ENCODE measurements around the gene UBASH3A. TPM values are rescaled to one million over a fixed set of nuclear protein-coding genes. Genes with fewer than 3 reads are reported as not detected.

The UBASH3A gene
- total RNA-seq, 1 donor from 2014 or later, result 6.4 TPM

GRCh38 chr21:42429021-42429420, 25.3 kb downstream of the UBASH3A start:
- Histone ChIP-seq H3K4me1 (no peaks in the 10 kb centered on the region), H3K27ac (no peak overlapping the region), H3K36me3 (no peaks in the 10 kb centered on the region), H3K9me3 (peaks cover 4% of the 10 kb centered on the region), H3K4me3 (no peak overlapping the region), H3K27me3 (no peaks in the 10 kb centered on the region)
- no peak for DNase-seq (ENCODE audit: extremely low spot score in 2 of 2)
- intact Hi-C loops (cut with DNase I), result no loop called here
- no peak for TF ChIP-seq POLR2AphosphoS5 (IDR thresholded peaks at IDR 0.05; ENCODE audit: insufficient read depth in 1 of 2, low read depth in 1 of 2)
- TF ChIP-seq CTCF (IDR thresholded peaks at IDR 0.05), result no peak
- TF ChIP-seq POLR2A (IDR thresholded peaks at IDR 0.05), result no peak

GRCh38 chr21:42429856-42430255, 26.2 kb downstream of the UBASH3A start:
- no peak overlapping the region for H3K4me3 ChIP-seq

DNA sequence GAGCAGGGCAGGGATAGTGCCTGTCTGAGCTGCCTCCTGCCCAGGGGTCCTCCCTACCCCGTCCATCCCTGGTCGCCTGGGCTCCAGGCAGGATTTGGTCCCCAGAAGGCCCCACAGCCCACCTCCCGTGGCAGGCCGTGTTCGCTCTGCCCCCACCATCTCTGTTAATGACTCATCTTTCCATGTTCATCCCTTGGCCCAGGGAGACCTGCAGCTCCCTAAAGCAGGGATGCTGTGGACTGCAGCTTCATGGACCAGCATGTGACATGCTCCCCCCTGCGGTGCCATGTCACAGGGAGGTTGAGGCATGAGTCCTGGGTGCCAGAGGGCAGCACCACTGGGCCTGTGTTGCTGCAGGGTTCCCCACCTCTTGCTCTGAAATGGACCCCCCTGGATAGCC, 26.8 kb downstream of the UBASH3A start:
- TF ChIP-seq POLR2A (IDR thresholded peaks at IDR 0.05), result no peak
- no peak for TF ChIP-seq CTCF (IDR thresholded peaks at IDR 0.05)
- H3K27ac ChIP-seq, result no peak overlapping the region
- H3K4me3 ChIP-seq, result no peak overlapping the region
- DNase-seq (ENCODE audit: extremely low spot score in 2 of 2), result no peak
- intact Hi-C loops (cut with DNase I), result no loop called here
- peaks cover 4% of the 10 kb centered on the region for H3K9me3 ChIP-seq
- no peaks in the 10 kb centered on the region for H3K4me1 ChIP-seq
- no peaks in the 10 kb centered on the region for H3K27me3 ChIP-seq
- no peaks in the 10 kb centered on the region for H3K36me3 ChIP-seq

More at GRCh38 chr21:42429856-42430255, 26.2 kb downstream of the UBASH3A start:
- no peak overlapping the region for H3K27ac ChIP-seq
- H3K36me3 ChIP-seq, result no peaks in the 10 kb centered on the region
- no peak for DNase-seq (ENCODE audit: extremely low spot score in 2 of 2)
- H3K27me3 ChIP-seq, result no peaks in the 10 kb centered on the region
- TF ChIP-seq POLR2AphosphoS5 (IDR thresholded peaks at IDR 0.05; ENCODE audit: insufficient read depth in 1 of 2, low read depth in 1 of 2) (no peak), POLR2A (IDR thresholded peaks at IDR 0.05) (no peak), CTCF (IDR thresholded peaks at IDR 0.05) (no peak)
- intact Hi-C loops (cut with DNase I), result no loop called here
- peaks cover 4% of the 10 kb centered on the region for H3K9me3 ChIP-seq
- no peaks in the 10 kb centered on the region for H3K4me1 ChIP-seq

GRCh38 chr21:42431196-42431595, 27.5 kb downstream of the UBASH3A start:
- Histone ChIP-seq H3K4me1 (no peaks in the 10 kb centered on the region), H3K27ac (no peak overlapping the region), H3K9me3 (peaks cover 4% of the 10 kb centered on the region), H3K4me3 (no peak overlapping the region), H3K27me3 (no peaks in the 10 kb centered on the region), H3K36me3 (no peaks in the 10 kb centered on the region)
- TF ChIP-seq POLR2AphosphoS5 (IDR thresholded peaks at IDR 0.05; ENCODE audit: insufficient read depth in 1 of 2, low read depth in 1 of 2) (no peak), POLR2A (IDR thresholded peaks at IDR 0.05) (no peak), CTCF (IDR thresholded peaks at IDR 0.05) (no peak)
- no peak for DNase-seq (ENCODE audit: extremely low spot score in 2 of 2)
- intact Hi-C loops (cut with DNase I), result no loop called here

- no peaks in the 10 kb centered on the region for H3K36me3 ChIP-seq
- DNase-seq (ENCODE audit: extremely low spot score in 2 of 2), result no peak
- no peak overlapping the region for H3K4me3 ChIP-seq
- no peaks in the 10 kb centered on the region for H3K27me3 ChIP-seq
- TF ChIP-seq POLR2A (IDR thresholded peaks at IDR 0.05), result no peak
- TF ChIP-seq CTCF (IDR thresholded peaks at IDR 0.05), result no peak
- no peak for TF ChIP-seq POLR2AphosphoS5 (IDR thresholded peaks at IDR 0.05; ENCODE audit: insufficient read depth in 1 of 2, low read depth in 1 of 2)
- H3K4me1 ChIP-seq, result no peaks in the 10 kb centered on the region
- intact Hi-C loops (cut with DNase I), result no loop called here
- H3K27ac ChIP-seq, result no peak overlapping the region
- H3K9me3 ChIP-seq, result peaks cover 4% of the 10 kb centered on the region
Measured at GRCh38 chr21:42432695-42433094, 29.0 kb downstream of the UBASH3A start.
